GM21619 (cell line): ENCODE results near the gene ATP8A2.
"Not testable (repeated sequence)": the region's sequence is repeated elsewhere in the genome, so short reads cannot be mapped to it uniquely, and the experiment has no call there.

ENCODE experiments used
- ATAC-seq: cut with Tn5 transposase; IDR thresholded peaks from one replicate; pipeline ENCODE4 v1.9.1; 2021; ENCODE audit not compliant: unreplicated experiment

ATP8A2 gene

DNA sequence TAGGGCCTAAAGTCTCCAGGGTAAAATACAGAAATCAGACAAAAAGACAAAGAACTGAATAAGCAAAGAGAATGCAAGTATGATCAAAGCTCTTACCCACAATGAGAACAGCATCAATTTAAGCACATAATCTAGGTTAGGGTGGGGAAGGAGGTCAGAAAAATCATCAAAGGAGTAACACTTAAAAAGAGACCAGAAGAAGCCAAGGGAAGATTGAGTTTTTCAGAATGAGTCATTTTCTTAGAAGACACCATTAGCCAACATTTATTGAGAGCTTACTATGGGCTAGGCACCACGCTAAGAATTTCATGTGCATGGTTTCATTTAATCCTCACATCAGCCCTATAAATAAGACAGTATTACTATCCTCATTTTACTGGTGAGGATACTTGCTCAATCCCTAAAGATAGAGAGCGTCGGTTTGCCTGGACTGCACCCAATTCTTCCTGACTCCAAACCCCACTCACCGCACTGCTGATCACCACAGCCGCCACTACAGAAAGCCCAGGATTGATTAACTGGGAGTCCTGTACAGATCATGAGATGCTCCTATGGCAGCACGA, 681.7 kb downstream of the ATP8A2 start:
- no peak for ATAC-seq

- ATAC-seq, result no peak
Measured at GRCh38 chr13:26054896-26055295, 683.1 kb downstream of the ATP8A2 start.

DNA sequence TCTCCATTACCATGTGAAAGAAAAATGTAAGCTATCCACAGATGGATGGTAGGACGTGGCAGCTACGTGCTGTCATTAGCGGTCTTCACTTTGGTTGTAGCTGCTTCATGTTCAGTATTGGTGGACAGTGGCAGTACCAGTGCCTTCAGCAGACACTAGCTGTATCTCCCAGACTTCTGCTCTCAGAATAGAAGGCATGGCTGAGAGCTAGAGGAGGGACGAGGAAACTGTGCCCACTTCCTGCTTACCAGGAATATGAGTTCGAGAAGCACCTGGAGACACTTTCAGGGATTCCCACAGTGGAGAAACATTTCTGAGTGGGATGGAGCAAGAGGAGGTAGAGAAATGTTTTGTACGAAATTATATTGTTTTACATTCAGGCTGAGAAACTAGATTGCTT, 686.9 kb downstream of the ATP8A2 start:
- ATAC-seq, result no peak

- no peak for ATAC-seq
Measured at GRCh38 chr13:26060357-26060756, 688.6 kb downstream of the ATP8A2 start.

- no peak for ATAC-seq
Measured at GRCh38 chr13:26061256-26061655, 689.5 kb downstream of the ATP8A2 start.

DNA sequence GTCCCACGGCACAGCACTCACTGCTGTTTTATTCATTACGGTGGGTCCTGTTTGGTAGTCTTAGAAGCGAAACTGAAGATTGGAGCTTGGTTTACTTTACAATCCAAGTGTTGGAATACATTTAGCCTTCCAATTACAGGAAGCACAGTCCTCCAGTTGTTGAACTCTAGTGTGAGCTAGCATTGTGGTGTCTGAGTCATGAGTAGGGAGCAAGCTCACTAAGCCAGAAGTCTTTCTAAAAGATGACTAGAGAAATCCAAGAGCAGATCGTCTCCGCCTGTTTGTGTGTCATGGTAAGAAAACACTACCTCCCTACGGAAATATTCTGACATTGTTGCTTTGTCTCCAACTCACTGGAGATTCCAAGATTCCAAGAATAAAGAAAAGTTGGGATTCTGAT, 690.2 kb downstream of the ATP8A2 start:
- no peak for ATAC-seq

DNA sequence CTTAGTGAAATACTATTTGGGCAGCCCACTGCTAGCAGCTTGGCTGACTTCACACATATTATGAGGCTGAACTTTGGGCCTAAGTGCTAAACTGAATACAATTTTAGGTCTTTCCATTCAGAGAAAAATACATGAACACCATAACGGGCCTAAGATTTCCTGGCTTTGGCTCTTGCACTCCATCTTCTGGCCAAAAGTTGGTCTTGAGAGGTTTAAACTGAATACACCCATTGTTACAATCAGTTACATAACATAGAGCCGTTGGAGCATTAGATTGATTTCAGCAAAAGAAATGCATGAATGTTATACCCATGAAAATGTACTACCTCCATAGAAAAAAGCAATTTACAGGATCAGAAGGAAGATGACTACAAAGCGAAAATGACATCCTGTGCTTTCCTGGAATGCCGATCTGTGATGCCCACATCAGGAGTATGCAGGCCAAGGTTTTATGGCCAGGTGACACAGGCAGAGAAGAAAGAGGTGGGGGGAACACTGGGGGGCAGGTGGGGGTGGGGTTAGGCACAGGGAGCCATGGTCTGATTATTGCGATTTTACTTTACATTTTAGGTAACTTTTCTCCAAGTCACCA, 691.2 kb downstream of the ATP8A2 start:
- no peak for ATAC-seq

GRCh38 chr13:26066492-26066891, 694.7 kb downstream of the ATP8A2 start:
- not testable (repeated sequence) for ATAC-seq

DNA sequence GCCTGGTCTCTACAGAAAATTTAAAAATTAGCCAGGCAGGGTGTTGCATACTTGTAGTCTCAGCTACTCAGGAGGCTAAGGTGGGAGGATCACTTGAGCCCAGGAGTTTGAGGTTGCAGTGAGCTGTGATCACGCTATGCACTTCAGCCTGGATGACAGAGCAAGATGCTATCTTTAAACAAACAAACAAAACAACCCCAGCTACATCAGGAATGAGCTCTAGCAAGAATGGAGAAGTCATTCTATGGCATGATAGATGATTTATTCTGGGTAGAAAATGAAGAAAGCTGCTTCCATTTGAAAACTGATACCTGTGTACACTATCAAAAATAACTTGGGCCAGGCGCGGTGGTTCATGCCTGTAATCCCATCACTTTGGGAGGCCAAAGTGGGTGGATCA, 695.8 kb downstream of the ATP8A2 start:
- ATAC-seq, result no peak

- ATAC-seq, result not testable (repeated sequence)
Measured at GRCh38 chr13:26068372-26068771, 696.6 kb downstream of the ATP8A2 start.

DNA sequence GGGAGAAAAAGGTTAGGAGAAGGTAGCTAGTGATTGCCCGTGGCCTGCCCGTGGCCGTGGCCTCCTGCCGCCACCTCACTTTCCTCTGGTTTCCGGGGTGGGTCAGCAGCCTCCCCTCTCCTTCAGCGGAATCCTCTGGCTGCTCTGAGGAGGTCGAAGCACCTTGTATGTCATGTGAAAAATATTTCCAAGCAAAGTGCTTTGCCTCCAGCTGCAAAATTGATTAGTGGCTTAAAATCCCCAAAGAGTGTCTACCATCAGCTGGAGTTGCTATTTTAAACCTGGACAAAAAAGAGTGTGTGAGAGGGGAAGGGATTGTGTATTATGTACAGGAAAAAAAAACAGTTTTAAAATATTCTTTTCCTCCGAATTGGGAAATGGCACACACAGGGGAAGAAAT, 697.9 kb downstream of the ATP8A2 start:
- not testable (repeated sequence) for ATAC-seq

GRCh38 chr13:26071691-26072090, 699.9 kb downstream of the ATP8A2 start:
- ATAC-seq, result no peak

DNA sequence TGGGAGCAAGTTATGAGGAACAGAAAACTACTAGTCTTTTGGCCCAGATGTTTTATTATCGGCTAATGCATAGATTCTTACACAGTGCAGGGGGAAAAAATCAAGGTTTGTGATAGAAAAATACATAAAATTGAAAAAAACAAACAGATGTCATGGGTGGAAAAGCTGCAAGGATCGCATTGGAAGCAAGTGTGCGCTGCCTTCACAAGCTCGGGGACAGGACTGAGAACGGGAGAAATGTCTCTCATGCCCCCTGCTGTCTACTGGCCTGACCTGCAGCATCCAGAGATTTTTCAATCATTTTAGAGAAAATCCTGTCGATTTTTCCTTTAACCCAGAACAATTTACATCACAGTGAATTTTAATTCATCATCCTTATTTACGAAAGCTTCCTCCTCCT, 700.6 kb downstream of the ATP8A2 start:
- ATAC-seq, result not testable (repeated sequence)

DNA sequence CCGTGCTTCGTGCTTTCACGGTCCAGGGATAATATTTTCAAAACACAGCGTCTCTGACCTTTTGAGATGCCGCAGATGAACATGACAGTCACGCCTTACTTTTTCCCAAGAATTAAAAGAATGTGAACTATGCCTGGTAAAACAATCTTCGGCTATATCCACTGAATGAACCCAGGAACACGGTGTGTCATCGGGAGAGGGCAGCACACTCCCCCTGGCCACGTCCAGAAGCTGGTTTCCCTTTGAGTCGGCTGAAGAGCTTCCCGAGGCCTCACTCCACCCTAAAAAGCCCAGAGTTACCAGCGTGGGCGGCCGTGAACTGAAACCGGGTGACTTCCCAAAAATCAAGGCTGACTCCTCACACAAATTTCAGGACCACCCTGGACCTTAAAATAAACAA, 702.9 kb downstream of the ATP8A2 start:
- ATAC-seq, result no peak
